Neural progenitor cell (in vitro differentiated cells): Measurements from ENCODE around the gene XYLT1. TPM values are rescaled to one million over a fixed set of nuclear protein-coding genes. Genes with fewer than 3 reads are reported as not detected.

Experiments
- DNase-seq: peaks from one replicate; pipeline ENCODE4 v3.0.0-alpha.2; 2016; ENCODE audit warnings: low spot score
- H2AFZ ChIP-seq: fragments of 200-600 bp; sonication (generic); replicated peaks from 2 replicates; pipeline ENCODE4 v1.6.1; 2016; ENCODE audit warnings: antibody characterized with exemption
- H3F3A ChIP-seq: fragments of 200-600 bp; sonication (generic); 2 replicates; pipeline ENCODE4 v1.6.1; 2016; ENCODE audit warnings: antibody characterized with exemption, low read depth
- H3K27ac ChIP-seq: fragments of 200-600 bp; sonication (generic); 2 replicates; pipeline ENCODE4 v1.5.1; 2016; ENCODE audit warnings: mild to moderate bottlenecking
- H3K27me3 ChIP-seq: fragments of 200-600 bp; sonication (generic); 2 replicates; pipeline ENCODE4 v1.6.1; 2016; ENCODE audit warnings: mild to moderate bottlenecking, moderate library complexity
- H3K36me3 ChIP-seq: fragments of 200-600 bp; sonication (generic); 2 replicates; pipeline ENCODE4 v1.5.1; 2016
- H3K4me1 ChIP-seq: fragments of 200-600 bp; sonication (generic); 2 replicates; pipeline ENCODE4 v1.6.1; 2016; ENCODE audit warnings: mixed run types
- H3K4me2 ChIP-seq: fragments of 200-600 bp; sonication (generic); 2 replicates; pipeline ENCODE4 v1.6.1; 2016
- H3K4me3 ChIP-seq: fragments of 200-600 bp; sonication (generic); 2 replicates; pipeline ENCODE4 v1.5.1; 2016
- H3K79me2 ChIP-seq: fragments of 200-600 bp; sonication (generic); 2 replicates; pipeline ENCODE4 v1.6.1; 2016; ENCODE audit warnings: low read depth
- H3K9ac ChIP-seq: fragments of 200-600 bp; sonication (generic); 2 replicates; pipeline ENCODE4 v1.6.1; 2016
- H3K9me3 ChIP-seq: fragments of 200-600 bp; sonication (generic); 2 replicates; pipeline ENCODE4 v1.5.1; 2016; ENCODE audit warnings: low read depth
- H4K20me1 ChIP-seq: fragments of 200-600 bp; sonication (generic); 2 replicates; pipeline ENCODE4 v1.6.1; 2016; ENCODE audit warnings: low read depth
- H3K27ac Mint-ChIP-seq: 3 replicates; pipeline ENCODE4 v1.8.0; 2021; ENCODE audit warnings: mixed read lengths
- H3K27me3 Mint-ChIP-seq: 2 replicates; pipeline ENCODE4 v1.8.0; 2022; ENCODE audit warnings: low read depth, mild to moderate bottlenecking, inconsistent platforms, moderate library complexity, mixed read lengths; ENCODE audit not compliant: insufficient read depth
- H3K36me3 Mint-ChIP-seq: 3 replicates; pipeline ENCODE4 v1.8.0; 2021; ENCODE audit warnings: mixed read lengths
- H3K4me1 Mint-ChIP-seq: 3 replicates; pipeline ENCODE4 v1.8.0; 2021; ENCODE audit warnings: mixed read lengths
- H3K4me3 Mint-ChIP-seq: 3 replicates; pipeline ENCODE4 v1.8.0; 2021; ENCODE audit warnings: mild to moderate bottlenecking, moderate library complexity, mixed read lengths
- H3K9me3 Mint-ChIP-seq: 3 replicates; pipeline ENCODE4 v1.8.0; 2020; ENCODE audit warnings: mixed read lengths
- EZH2 ChIP-seq: fragments of 200-600 bp; sonication (generic); IDR thresholded peaks from 2 replicates; pipeline ENCODE4 v1.6.1; 2017; ENCODE audit warnings: antibody characterized with exemption, mild to moderate bottlenecking, moderate library complexity
- EZH2phosphoT487 ChIP-seq: fragments of 200-600 bp; sonication (generic); IDR thresholded peaks from 2 replicates; pipeline ENCODE4 v1.6.1; 2017; ENCODE audit warnings: antibody characterized with exemption
- total RNA-seq: library from RNA; depleted of rRNA; stranded (reverse); fragments of >200 nt; gene quantifications from 2 replicates; pipeline ENCODE4 v1.2.3, GENCODE V29; 2015; ENCODE audit warnings: low replicate concordance
- TF ChIP-seq, protein P1 (sequence below): fragments of 200-600 bp; sonication (generic); IDR thresholded peaks from 2 replicates; pipeline ENCODE4 v1.5.1; 2017; ENCODE audit warnings: antibody characterized with exemption, mild to moderate bottlenecking

Gene XYLT1
- total RNA-seq, 1 donor from 2014 or later: 5.9 TPM

DNA sequence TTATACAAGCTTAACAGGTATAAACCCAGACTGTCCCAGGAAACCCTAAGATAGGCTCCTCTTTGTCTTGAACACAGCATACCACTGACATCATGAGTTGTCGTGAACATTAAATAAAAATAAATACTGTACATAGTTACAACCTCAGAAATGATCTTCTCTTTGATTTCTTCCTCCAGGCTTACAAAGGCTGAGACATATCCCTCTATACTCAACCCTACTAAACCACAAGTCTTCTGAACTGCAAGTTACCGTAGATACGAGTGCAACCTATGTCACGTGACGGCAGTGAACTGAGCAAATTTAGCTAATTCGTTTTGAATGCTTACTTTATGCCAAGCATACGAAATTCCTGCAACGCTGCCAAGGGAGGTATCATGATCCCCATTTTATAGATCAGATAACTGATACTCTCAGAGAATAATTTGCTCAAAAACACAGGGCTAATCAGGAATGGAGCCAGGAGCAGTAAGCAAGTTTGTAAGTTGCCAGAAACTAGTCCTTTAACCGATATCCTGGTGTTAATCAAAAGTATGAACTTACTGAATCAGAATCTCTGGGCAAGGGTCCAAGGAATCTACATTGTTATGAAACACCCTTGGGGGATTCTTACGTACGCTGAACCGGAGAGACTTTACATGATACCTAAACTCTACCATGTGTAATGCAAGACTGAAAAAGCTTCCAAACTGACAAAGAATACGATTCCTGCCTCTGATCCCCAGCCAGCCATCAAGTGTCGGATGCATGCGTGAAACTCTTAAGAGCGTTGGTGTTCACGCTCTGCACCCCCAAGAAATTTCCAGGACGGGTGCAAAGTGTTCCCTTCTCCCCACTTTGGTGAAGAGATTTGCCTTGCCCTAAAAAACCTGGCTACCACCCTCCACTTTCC, 106.2 kb downstream of the XYLT1 start:
- TF ChIP-seq EZH2phosphoT487: no peak
- no peak for TF ChIP-seq EZH2
- TF ChIP-seq, protein P1, sequence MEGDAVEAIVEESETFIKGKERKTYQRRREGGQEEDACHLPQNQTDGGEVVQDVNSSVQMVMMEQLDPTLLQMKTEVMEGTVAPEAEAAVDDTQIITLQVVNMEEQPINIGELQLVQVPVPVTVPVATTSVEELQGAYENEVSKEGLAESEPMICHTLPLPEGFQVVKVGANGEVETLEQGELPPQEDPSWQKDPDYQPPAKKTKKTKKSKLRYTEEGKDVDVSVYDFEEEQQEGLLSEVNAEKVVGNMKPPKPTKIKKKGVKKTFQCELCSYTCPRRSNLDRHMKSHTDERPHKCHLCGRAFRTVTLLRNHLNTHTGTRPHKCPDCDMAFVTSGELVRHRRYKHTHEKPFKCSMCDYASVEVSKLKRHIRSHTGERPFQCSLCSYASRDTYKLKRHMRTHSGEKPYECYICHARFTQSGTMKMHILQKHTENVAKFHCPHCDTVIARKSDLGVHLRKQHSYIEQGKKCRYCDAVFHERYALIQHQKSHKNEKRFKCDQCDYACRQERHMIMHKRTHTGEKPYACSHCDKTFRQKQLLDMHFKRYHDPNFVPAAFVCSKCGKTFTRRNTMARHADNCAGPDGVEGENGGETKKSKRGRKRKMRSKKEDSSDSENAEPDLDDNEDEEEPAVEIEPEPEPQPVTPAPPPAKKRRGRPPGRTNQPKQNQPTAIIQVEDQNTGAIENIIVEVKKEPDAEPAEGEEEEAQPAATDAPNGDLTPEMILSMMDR: no peak
- no peaks in the 10 kb centered on the region for H3K36me3 ChIP-seq
- H3K27me3 ChIP-seq: peaks cover 4% of the 10 kb centered on the region
- no peak overlapping the region for H3K4me2 ChIP-seq
- H3K4me3 ChIP-seq: no peak overlapping the region
- H4K20me1 ChIP-seq: peaks cover 49% of the 10 kb centered on the region
- H3K9me3 ChIP-seq: no peaks in the 10 kb centered on the region
- H3K27ac ChIP-seq: no peak overlapping the region
- H2AFZ ChIP-seq: no peak overlapping the region
- no peaks in the 10 kb centered on the region for H3K36me3 Mint-ChIP-seq
- H3K9me3 Mint-ChIP-seq: no peaks in the 10 kb centered on the region
- H3K4me1 Mint-ChIP-seq: peaks cover 50% of the 10 kb centered on the region
- peaks cover 27% of the 10 kb centered on the region for H3K4me1 ChIP-seq
- DNase-seq: no peak
- no peak overlapping the region for H3K27ac Mint-ChIP-seq
- no peaks in the 10 kb centered on the region for H3K79me2 ChIP-seq
- no peak overlapping the region for H3K4me3 Mint-ChIP-seq
- no peak overlapping the region for H3K9ac ChIP-seq
- peaks cover 3% of the 10 kb centered on the region for H3K27me3 Mint-ChIP-seq
- H3F3A ChIP-seq: no peaks in the 10 kb centered on the region

DNA sequence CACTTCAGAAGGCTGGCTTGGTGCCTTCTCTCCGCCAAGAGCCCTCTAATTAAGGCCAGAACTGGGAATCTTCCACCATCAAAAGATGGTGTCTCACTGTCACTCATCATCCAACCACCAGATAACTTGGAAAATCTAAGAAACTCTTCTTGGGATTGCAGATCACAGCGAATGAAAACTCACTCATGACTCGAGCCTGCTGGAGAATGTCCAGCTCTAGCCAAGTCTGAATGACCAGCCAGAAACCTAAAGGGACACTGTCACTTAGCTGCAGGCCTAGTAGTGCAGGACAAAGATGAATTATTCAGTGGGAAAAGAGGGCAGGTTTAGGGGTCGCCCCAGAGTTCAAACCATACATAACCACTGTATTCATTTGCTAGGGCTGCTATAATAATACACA, 107.8 kb downstream of the XYLT1 start:
- H3K4me3 Mint-ChIP-seq: no peak overlapping the region
- TF ChIP-seq EZH2 (no peak), EZH2phosphoT487 (no peak)
- TF ChIP-seq, protein P1: no peak
- Histone ChIP-seq H4K20me1 (peaks cover 47% of the 10 kb centered on the region), H2AFZ (no peak overlapping the region), H3K36me3 (no peaks in the 10 kb centered on the region), H3K27me3 (no peaks in the 10 kb centered on the region), H3K27ac (no peak overlapping the region), H3K9me3 (no peaks in the 10 kb centered on the region), H3K9ac (no peak overlapping the region), H3F3A (no peaks in the 10 kb centered on the region), H3K4me1 (peaks cover 33% of the 10 kb centered on the region), H3K4me3 (no peak overlapping the region), H3K79me2 (no peaks in the 10 kb centered on the region), H3K4me2 (no peak overlapping the region)
- peak overlapping the region; percentile 52 for H3K27ac Mint-ChIP-seq
- no peaks in the 10 kb centered on the region for H3K27me3 Mint-ChIP-seq
- H3K36me3 Mint-ChIP-seq: no peaks in the 10 kb centered on the region
- H3K4me1 Mint-ChIP-seq: peaks cover 53% of the 10 kb centered on the region
- no peaks in the 10 kb centered on the region for H3K9me3 Mint-ChIP-seq
- DNase-seq: no peak

DNA sequence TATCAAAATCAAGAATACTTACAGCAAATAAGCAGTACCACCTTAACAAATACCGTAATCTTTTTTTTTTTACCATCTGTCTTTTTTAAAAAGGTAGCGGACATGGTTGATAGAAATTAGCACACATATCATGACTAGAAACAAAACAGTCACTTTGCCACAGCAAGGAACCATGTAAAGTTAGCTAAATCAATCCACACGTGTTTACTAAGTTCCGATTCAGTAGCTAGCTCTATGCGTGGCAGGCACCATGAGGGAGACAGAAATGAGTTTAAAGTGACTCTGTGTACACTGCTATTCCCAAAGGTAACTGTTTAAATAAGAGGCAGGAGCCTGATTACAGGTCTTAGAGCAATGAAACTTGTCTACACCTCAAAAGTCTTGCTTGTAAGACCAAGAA, 108.6 kb downstream of the XYLT1 start:
- Mint-ChIP-seq H3K4me1 (peaks cover 52% of the 10 kb centered on the region), H3K36me3 (no peaks in the 10 kb centered on the region), H3K4me3 (no peak overlapping the region), H3K27ac (no peak overlapping the region), H3K27me3 (no peaks in the 10 kb centered on the region), H3K9me3 (no peaks in the 10 kb centered on the region)
- Histone ChIP-seq H4K20me1 (peaks cover 40% of the 10 kb centered on the region), H3K4me1 (peaks cover 29% of the 10 kb centered on the region), H3K9me3 (no peaks in the 10 kb centered on the region), H3F3A (no peaks in the 10 kb centered on the region), H3K4me2 (no peak overlapping the region), H3K79me2 (no peaks in the 10 kb centered on the region), H3K27ac (no peak overlapping the region), H3K27me3 (no peaks in the 10 kb centered on the region), H3K4me3 (no peak overlapping the region), H2AFZ (no peak overlapping the region), H3K36me3 (no peaks in the 10 kb centered on the region), H3K9ac (no peak overlapping the region)
- no peak for DNase-seq
- no peak for TF ChIP-seq EZH2phosphoT487
- TF ChIP-seq, protein P1: no peak
- no peak for TF ChIP-seq EZH2
